Cardiac septum (tissue), 1 donor: Measurements from ENCODE around the gene AOPEP. TPM values are rescaled to one million over a fixed set of nuclear protein-coding genes. Genes with fewer than 3 reads are reported as not detected.
"Not testable (repeated sequence)": the region's sequence is repeated elsewhere in the genome, so short reads cannot be mapped to it uniquely, and the experiment has no call there.

ENCODE experiments used
- DNase-seq: peaks from one replicate; pipeline ENCODE4 v3.0.0-alpha.2; 2020; ENCODE audit warnings: low spot score
- intact Hi-C: fragments of 100-400 bp; cut with DNase I; formaldehyde crosslinking; loops from one replicate; pipeline ENCODE4 v1.14.0; 2022
- total RNA-seq: library from RNA; stranded (reverse); fragmentation: NEBNext Ultra II Directional; extraction: Animal tissue kit (Norgen Biotek cat#: 25700); gene quantifications from one replicate; pipeline ENCODE4 v1.2.1, GENCODE V29; 2021
- donor health status: DM: no; HTN: no; CAD: no.

Gene AOPEP
- total RNA-seq, 1 donor from 2014 or later = 260 TPM

- intact Hi-C loops = loop anchor here (5.0 kb wide), 1 partner anchor 78 kb away; no protein-coding TSS in a partner anchor
- DNase-seq = peak; percentile 89
These were observed 202.9 kb downstream of the AOPEP start for GRCh38 chr9:94929369-94929756.

GRCh38 chr9:94931036-94931633 lies 204.6 kb downstream of the AOPEP start:
- no peak for DNase-seq
- intact Hi-C loops = no loop called here

DNA sequence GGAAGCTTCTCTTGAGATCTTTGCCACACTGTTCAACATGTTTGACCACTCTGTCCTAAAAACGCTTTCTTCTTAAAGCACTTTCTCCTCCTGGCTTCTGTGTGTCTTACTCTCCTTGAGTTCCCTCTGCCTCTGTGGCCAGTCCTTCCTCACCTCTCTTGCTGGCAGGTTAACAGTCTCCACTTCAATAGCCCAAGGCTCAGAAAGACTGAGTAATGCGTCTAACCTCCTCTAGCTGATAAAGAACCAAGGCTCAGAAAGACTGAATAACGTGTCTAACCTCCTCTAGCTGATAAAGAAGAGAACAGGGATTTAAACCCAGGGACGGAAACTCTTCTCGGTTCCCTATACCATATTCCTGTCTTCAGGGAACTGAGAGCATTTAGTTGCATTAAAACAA lies 205.2 kb downstream of the AOPEP start:
- no peak for DNase-seq
- intact Hi-C loops = no loop called here

DNA sequence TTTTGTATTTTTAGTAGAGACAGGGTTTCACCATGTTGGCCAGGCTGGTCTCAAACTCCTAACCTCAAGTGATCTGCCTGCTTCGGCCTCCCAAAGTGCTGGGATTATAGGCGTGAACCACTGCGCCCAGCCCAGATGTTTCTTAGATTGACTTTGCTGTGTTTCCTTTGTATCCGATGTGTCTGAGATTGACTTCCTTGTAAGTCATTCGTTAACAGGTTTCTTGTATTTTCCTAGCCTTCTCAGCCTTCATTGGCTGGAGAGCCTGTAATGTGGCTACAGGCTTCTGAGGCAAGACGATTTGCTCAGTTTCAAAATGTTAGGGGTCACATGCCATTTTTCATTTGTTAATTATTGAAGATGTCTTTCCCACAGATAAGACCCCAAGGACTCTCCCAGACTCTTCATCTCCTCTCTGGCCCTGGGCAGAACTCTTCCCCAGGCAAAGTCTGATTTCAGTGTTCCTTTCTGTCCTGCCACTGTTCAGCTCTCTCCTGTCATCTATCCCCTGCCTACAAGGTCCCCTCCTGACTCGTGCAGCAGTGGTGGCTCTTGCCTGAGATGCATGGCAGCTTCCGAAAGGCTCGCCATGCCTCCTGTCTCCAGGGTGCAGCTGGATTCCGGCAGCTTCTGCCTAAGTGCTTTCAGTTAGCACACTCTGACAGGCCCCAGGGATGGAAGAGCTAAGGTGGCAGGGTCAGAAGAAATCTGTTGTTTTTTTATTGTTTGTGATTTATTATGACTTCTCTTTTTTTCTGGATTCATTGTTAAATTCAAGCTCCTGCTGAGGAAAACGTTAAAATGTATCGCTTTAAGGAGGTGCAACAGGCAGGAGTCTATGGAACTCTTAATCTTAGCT lies 206.4 kb downstream of the AOPEP start:
- intact Hi-C loops = no loop called here
- DNase-seq = no peak

DNA sequence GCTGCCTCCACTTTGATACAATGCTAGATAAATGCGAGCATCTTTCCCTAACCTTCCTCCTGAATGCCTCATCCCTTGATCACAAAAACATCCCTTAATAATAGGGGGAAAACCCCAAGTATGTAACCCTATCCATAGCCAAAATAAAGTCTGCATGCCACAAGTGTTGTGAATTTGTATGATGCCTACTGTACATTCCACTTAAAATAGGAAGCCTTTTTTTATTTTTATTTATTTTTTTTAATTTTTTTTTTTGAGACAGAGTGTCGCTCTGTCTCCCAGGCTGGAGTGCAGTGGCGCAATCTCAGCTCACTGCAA lies 207.0 kb downstream of the AOPEP start:
- DNase-seq = no peak
- intact Hi-C loops = no loop called here

- intact Hi-C loops = no loop called here
These were observed 208.4 kb downstream of the AOPEP start for GRCh38 chr9:94934816-94935328.

DNA sequence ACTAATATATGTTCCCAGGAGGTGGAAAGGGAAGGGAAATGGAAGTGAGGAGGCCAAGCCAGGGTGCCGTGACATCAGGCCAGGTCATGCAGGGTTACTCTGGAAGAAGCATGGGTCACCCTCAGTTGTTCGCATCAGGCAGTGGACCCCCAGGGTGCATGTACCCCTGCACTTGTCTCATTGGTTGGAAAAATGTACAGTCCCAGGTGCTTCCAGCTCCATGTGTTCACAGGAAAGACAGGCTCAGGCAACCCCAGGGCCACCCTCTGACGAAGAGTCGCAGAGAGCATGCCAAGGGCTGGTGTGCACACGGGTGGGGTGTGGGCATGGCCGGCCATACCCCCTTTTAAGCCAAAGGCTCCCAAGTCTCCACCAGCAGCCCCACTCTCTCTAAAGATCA lies 208.9 kb downstream of the AOPEP start:
- no peak for DNase-seq
- intact Hi-C loops = no loop called here

More at GRCh38 chr9:94934816-94935328, 208.4 kb downstream of the AOPEP start:
- no peak for DNase-seq

DNA sequence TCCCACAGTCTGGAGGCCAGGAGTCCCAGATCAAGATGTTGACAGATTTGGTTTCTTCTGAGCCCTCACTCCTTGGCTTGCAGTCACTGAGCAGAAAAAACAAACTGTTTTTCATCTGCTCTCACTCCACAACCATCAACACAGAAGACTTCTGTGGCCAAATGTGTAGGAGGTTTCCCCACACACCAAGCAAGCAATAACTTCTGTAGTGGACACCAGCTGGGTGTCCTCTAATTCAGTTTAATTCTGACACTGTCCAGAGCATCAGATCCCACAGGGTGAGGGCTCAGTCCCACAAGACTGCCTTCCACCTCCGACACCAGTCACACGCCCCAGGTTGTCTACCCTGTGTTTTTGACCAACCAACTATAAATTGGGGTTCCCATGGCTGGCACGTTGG lies 209.9 kb downstream of the AOPEP start:
- intact Hi-C loops = no loop called here
- DNase-seq = no peak

DNA sequence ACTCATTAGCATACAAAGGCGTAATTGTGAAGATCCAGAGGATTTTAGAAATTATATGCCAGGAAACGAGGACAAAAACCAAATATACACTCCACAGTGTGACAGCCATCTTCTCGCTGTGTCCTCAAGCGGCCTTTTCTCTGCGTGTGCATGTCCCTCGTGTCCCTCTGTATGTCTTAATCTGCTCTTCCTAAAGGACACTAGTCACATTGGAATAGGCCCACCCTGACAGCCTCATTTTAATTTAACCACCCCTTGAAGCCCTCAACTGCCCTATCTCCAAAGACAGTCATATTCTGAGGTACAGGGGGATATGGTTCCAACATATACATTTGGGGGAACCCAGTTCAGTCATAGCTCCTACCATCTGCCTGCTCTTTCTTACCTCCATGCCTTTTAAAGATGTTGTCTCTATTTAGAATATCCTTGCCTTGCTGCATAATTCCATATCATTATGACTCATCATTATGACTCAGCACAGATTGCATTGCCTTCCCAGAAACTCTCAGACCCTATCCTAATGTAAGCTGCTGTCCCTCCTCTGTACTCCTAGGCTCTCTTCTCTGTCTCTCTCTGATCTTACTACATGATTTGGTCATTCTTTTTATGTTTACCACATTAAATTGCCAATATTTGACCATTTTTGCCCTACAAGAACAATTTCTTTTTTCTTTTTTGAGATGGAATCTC lies 210.9 kb downstream of the AOPEP start:
- intact Hi-C loops = no loop called here
- DNase-seq = no peak

GRCh38 chr9:94938384-94938783 lies 211.9 kb downstream of the AOPEP start:
- intact Hi-C loops = no loop called here
- DNase-seq = no peak

- intact Hi-C loops, DNase-seq: not testable (repeated sequence)
These were observed 213.8 kb downstream of the AOPEP start for GRCh38 chr9:94940296-94940695.

DNA sequence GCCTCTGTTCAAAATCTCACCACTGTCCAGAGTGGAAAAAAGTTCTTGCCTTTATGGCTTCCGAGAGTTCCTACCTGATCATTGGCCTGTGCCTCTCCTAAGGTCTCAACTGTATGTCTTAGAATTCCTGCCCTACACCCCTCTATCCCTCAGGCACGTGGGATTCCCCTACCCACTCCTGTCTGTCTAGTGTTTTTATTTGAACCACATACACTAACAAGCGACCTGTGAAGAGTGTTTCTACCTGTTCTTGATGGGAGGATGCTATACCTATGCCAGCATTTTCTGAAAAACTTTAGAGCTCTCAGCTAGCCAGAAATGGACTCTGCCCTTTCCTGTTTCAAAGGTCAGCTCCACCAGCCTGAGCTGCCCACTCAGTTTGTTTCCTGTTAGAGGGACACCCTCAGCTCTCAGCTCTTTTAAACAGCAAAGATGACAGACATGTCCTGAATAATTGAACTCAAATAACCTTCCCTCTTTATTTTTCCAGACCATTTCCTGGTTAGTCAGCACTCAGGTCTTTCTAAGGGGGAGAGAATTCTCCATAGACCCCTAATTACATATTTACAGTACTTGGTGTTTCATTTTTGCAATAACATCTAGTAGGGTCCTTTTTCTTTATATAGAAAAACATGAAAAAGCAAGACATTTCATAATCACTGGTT lies 214.8 kb downstream of the AOPEP start:
- intact Hi-C loops = no loop called here
- DNase-seq = no peak

DNA sequence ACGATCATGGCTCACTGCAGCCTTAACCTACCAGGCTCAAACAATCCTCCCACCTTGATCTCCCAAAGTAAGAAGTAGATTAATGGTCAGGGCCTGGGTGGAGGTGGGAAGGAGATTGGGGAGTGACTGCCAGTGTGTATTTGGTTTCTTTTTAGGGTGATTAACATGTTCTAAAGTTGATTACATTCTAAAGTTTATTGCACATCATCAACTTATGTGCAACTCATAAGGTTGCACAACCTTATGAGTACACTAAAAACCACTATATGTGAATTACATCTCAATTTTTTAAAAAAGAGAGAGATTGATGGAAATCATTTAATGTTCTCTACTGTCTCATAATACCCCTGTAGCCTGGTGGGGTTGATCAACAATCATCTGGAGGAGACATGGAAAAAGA lies 218.1 kb downstream of the AOPEP start:
- no peak for DNase-seq
- intact Hi-C loops = no loop called here

DNA sequence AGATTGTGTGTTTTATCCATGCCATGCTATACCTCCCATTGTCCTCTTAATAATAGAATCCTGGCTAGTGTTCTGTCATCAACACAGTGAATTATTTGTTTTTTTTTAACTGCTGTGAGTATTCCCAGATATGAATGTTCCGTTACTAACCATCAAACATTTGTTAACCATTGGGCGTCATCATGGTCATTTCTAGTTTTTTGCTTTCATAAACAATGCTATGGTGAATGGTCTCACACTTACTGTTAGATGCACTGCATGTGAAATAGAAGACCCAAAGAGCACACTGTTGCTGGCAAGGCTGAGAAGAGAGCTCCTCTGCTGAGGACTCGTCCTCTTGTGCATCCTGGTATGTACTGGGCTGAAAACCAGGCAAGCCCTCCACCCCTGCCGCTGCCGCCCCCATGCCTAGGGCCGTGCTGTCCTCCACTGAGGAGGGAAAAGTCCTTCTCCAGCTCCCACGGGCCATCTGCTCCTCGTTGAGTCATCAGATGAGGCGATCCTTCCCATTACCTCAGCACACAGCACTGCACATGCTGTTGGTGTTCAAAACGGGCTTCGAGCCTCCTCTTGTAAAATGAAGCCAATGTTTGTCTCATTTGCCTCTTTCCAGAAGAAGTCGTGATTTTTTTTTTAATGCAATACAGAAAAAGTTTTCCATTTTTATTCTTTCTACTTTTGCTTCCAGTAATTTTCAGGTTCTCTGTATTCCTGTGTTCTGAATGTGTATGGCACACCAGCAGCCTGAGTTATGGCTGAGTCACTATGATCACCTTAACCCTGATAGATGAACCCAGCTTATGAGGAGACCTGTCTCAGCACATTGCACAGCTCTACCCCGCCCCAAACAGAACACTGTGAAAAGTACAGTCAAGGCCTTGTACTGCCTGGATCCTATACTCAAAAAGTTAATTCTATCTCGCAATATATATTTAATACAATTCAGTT lies 219.0 kb downstream of the AOPEP start:
- intact Hi-C loops = no loop called here
- no peak for DNase-seq

GRCh38 chr9:94946256-94946655 lies 219.8 kb downstream of the AOPEP start:
- no peak for DNase-seq
- intact Hi-C loops = no loop called here

- no peak for DNase-seq
- intact Hi-C loops = no loop called here
These were observed 222.2 kb downstream of the AOPEP start for GRCh38 chr9:94948567-94949235.

DNA sequence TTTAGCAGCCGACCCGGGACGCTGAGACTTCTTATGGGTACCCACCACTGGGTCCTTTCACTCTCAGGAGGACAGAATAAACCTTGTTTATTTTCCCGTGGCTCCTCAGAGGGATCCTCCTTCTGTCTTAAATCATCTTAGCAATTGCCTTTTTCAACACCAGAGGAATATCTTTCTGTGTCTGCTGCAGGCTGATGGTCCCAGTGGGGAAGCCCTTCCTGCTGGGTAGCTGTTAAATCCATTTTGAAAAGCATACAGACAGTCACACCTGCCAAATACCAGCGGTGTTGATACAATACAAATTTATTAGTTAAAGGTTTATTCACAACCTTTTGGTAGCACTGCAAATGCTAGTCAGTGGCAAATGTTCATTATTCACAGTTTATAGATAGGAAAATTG lies 222.9 kb downstream of the AOPEP start:
- no peak for DNase-seq
- intact Hi-C loops = no loop called here

DNA sequence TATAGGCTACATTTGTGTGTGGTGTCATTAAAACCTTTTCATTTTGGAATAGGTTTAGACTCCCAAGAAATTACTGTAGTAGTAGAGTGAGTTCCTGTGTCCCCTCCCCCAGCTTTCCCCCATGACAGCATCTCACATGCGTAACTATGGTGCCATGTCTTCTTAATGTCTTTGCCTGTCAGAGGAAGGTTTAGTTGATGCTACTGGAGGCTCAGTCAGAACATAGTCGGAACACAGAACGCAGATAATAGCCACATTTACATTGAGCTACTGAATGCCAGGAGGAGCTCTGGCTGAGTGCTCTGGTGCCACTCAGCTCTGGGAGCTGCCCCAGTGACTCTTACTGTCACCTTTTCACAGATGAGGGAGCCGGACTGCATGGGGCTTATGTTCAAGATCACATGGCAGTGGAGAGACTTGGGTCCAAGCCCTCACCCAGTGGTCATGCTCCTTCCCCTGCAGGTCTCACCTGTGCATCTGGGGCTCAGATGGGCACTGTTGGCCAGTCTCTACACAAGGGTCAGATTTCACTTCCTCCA lies 223.6 kb downstream of the AOPEP start:
- intact Hi-C loops = loop anchor here (2.0 to 5.0 kb wide), 3 partner anchors 33 to 77 kb away; no protein-coding TSS in a partner anchor
- no peak for DNase-seq
